Esophagus muscularis mucosa (tissue), 4 donors: ENCODE results near the gene C16orf96. TPM values are rescaled to one million over a fixed set of nuclear protein-coding genes. Genes with fewer than 3 reads are reported as not detected.
A peak's percentile ranks its signal among the peaks of the same experiment; 100 is the strongest.

ENCODE experiments used
- DNase-seq: peaks from one replicate; pipeline ENCODE4 v3.0.0-alpha.2; 2017; ENCODE audit errors: extremely low spot score
- H3K27ac ChIP-seq, 4 donors: fragments of 200-600 bp; sonication (generic); replicated peaks in 1 of 4; 1 replicate in 3 of 4; 2 replicates in 1 of 4; pipeline ENCODE4 v1.5.1; 2016 to 2019; ENCODE audit warnings: mild to moderate bottlenecking in 1 of 4
- H3K27me3 ChIP-seq, 4 donors: fragments of 200-600 bp; sonication (generic); one replicate each; pipeline versions ENCODE4 v1.5.1 to v1.6.0; 2016 to 2019
- H3K36me3 ChIP-seq, 4 donors: fragments of 200-600 bp; sonication (generic); one replicate each; pipeline ENCODE4 v1.5.1; 2016 to 2019
- H3K4me1 ChIP-seq, 4 donors: fragments of 200-600 bp; sonication (generic); one replicate each; pipeline ENCODE4 v1.5.1; 2016 to 2019
- H3K4me3 ChIP-seq, 4 donors: fragments of 200-600 bp; sonication (generic); 1 replicate in 2 of 4; 2 replicates in 2 of 4; pipeline ENCODE4 v1.5.1; 2016 to 2019; ENCODE audit warnings: mild to moderate bottlenecking in 4 of 4, moderate library complexity in 1 of 4
- H3K9me3 ChIP-seq, 4 donors: fragments of 200-600 bp; sonication (generic); 1 replicate in 3 of 4; 2 replicates in 1 of 4; pipeline ENCODE4 v1.5.1; 2016 to 2019
- EP300 ChIP-seq: sonication (generic); formaldehyde crosslinking; IDR thresholded peaks from one replicate; pipeline ENCODE4 v1.6.1; 2017; ENCODE audit warnings: antibody characterized with exemption
- POLR2A ChIP-seq: fragments of 450-650 bp; IDR thresholded peaks from one replicate; pipeline ENCODE4 v1.6.1; 2017; ENCODE audit warnings: antibody characterized with exemption, moderate library complexity, mild to moderate bottlenecking, low read depth
- POLR2AphosphoS5 ChIP-seq, 2 donors: sonication (generic); formaldehyde crosslinking; IDR thresholded peaks; one replicate each; pipeline ENCODE4 v1.6.1; 2017; ENCODE audit warnings: antibody characterized with exemption in 2 of 2
- WGBS: methylation state at CpG from one replicate; pipeline ENCODE4 v1.1.5; 2018; 5-methylcytosine and 5-hydroxymethylcytosine counted together
- intact Hi-C: fragments of 100-400 bp; cut with DNase I; formaldehyde crosslinking; loops from one replicate; pipeline ENCODE4 v1.15.1; 2023
- total RNA-seq, 4 donors: library from RNA; depleted of rRNA; stranded (reverse); fragments of >200 nt; gene quantifications; one replicate each; pipeline versions ENCODE4 v1.1.0 to v1.2.1, GENCODE V29; 2016
- TF ChIP-seq, protein P1 (sequence below), 3 experiments: fragments of 200-600 bp in 2 of 3; fragments of 450-650 bp in 1 of 3; sonication (generic) in 2 of 3; IDR thresholded peaks; one replicate each; pipeline ENCODE4 v1.5.1; 2017 to 2019; ENCODE audit warnings: antibody characterized with exemption in 3 of 3, mild to moderate bottlenecking in 2 of 3, moderate library complexity in 1 of 3

Gene C16orf96
- total RNA-seq, 4 donors from 2014 or later, result not detected

DNA sequence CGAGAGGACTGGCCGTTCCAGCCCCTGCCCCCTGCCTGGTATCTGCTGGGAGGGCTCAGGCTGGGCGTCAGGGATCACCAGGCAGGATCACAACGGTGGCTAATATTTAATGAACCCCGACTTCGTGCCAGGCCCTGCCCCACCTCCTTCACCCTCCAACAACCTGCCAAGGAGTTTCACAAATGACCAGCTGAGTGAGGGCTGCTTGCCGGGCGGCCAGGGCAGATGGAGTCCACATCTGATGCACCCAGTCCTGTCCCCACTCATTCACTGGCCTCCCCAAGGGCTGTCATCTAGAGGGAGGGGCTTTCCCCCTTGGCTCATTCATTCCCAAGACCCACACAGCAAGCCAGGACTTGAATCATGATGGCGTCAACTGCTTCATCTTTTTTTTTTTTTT is 41.0 kb downstream of the C16orf96 start:
- no peak overlapping the region for H3K27ac ChIP-seq
- DNase-seq, result no peak
- no peak for TF ChIP-seq POLR2AphosphoS5 (IDR thresholded peaks at IDR 0.05)
- TF ChIP-seq EP300, result no peak
- TF ChIP-seq, protein P1, sequence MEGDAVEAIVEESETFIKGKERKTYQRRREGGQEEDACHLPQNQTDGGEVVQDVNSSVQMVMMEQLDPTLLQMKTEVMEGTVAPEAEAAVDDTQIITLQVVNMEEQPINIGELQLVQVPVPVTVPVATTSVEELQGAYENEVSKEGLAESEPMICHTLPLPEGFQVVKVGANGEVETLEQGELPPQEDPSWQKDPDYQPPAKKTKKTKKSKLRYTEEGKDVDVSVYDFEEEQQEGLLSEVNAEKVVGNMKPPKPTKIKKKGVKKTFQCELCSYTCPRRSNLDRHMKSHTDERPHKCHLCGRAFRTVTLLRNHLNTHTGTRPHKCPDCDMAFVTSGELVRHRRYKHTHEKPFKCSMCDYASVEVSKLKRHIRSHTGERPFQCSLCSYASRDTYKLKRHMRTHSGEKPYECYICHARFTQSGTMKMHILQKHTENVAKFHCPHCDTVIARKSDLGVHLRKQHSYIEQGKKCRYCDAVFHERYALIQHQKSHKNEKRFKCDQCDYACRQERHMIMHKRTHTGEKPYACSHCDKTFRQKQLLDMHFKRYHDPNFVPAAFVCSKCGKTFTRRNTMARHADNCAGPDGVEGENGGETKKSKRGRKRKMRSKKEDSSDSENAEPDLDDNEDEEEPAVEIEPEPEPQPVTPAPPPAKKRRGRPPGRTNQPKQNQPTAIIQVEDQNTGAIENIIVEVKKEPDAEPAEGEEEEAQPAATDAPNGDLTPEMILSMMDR (IDR thresholded peaks at IDR 0.05), result no peak
- TF ChIP-seq POLR2A, result no peak
- H3K4me1 ChIP-seq, result peaks cover 7 to 17% (median 15%) of the 10 kb centered on the region in 4 donors
- H3K36me3 ChIP-seq, result no peaks in the 10 kb centered on the region
- intact Hi-C loops, result no loop called here
- no peak overlapping the region for H3K4me3 ChIP-seq
- H3K9me3 ChIP-seq, result no peaks in the 10 kb centered on the region
- WGBS, result 71% methylated on average over 6 of the region's 9 CpGs
- peaks cover 0 to under 1% (median 0%) of the 10 kb centered on the region in 4 donors for H3K27me3 ChIP-seq

DNA sequence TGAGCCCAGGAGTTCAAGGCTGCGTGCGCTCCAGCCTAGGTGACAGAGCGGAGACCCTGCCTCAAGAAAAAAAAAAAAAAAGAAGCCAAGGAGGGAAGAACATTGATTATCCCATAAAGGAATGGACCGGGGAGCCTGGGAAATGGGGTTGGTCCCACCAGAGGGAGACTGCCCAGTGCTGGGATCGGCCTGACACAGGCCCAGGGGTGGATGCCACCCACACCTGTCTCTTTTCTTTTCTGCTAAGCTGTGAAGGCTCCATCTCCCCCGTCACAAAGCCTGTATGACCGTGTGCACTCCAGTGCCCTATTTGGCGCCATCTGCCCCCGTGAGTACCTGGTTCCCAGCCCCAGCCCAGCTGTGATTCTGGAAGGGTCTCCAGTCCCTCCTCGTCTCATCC is 42.9 kb downstream of the C16orf96 start:
- no peak for DNase-seq
- Histone ChIP-seq H3K9me3 (no peaks in the 10 kb centered on the region), H3K4me3 (no peak overlapping the region), H3K4me1 (peaks cover 7 to 32% (median 21%) of the 10 kb centered on the region in 4 donors), H3K27ac (no peak overlapping the region), H3K27me3 (peaks cover 0 to 5% (median 0%) of the 10 kb centered on the region in 4 donors), H3K36me3 (no peaks in the 10 kb centered on the region)
- TF ChIP-seq POLR2A (no peak), POLR2AphosphoS5 (IDR thresholded peaks at IDR 0.05) (no peak), EP300 (no peak)
- TF ChIP-seq, protein P1 (IDR thresholded peaks at IDR 0.05), result no peak
- WGBS, result 88% methylated on average over 10 of the region's 10 CpGs
- intact Hi-C loops, result no loop called here

DNA sequence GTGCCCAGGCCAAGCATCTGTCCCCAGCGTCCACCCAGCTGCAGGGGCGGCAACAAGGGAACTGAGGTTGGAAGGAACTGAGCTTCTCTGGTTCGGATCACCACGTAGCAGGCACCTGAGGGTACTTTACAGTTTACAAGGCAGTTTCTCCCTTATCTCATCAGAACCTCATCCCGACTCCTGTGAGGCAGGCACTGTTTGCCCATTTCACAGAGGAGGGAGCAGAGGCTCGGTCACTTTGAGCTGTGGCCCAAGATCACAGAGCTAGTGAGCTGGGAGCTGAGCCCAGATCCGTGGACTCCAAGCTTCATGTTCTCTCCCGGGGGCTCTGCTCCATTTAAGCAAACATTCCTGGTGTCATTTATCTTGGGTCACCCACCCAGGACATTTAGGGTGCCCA is 43.4 kb downstream of the C16orf96 start:
- intact Hi-C loops, result no loop called here
- H3K4me3 ChIP-seq, result no peak overlapping the region
- peaks cover 0 to 5% (median 0%) of the 10 kb centered on the region in 4 donors for H3K27me3 ChIP-seq
- no peak overlapping the region for H3K27ac ChIP-seq
- no peak for TF ChIP-seq POLR2AphosphoS5 (IDR thresholded peaks at IDR 0.05)
- TF ChIP-seq, protein P1 (IDR thresholded peaks at IDR 0.05), result no peak
- no peak for TF ChIP-seq POLR2A
- no peak for TF ChIP-seq EP300
- WGBS, result 79% methylated on average over 8 of the region's 8 CpGs
- peaks cover 7 to 37% (median 21%) of the 10 kb centered on the region in 4 donors for H3K4me1 ChIP-seq
- no peaks in the 10 kb centered on the region for H3K9me3 ChIP-seq
- H3K36me3 ChIP-seq, result no peaks in the 10 kb centered on the region
- DNase-seq, result no peak

DNA sequence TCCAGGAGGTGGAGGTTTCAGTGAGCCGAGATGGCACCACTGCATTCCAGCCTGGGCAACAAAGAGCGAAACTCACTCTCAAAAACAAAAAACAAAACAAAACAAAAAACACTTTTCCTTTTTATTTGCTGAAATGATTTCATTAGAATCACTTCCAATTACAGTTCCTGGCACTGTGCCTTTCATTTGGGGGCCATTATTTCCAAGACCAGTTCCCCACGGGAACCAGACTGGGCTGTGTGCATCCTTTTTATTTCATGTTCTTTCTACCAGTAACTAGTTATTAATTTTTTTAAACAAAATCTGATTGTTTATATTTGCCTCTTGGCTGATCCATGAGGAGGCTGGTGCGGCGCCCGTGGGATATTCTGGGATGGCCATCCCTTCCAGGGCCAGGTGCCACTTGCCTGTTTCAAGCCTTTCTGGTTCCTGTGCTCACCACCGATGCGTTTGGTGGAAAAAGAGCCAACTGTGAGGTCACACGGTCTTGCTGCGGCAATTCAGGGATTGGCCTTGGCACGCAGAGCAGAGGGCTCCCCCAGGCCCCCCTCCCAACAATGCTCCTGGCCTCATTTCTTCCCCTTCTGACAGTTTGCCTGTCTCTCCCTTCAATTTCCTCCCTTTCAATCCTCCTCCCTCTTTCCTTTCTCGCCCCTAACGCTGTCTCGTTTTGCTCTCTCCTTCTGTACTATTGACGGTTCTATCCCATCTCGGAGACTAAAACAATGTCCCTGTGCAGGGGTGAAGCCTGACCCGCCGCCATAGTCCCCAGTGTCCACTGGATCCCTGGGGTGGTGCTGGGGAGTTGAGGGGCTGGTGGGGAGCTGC is 45.1 kb downstream of the C16orf96 start:
- Histone ChIP-seq H3K36me3 (no peaks in the 10 kb centered on the region), H3K27ac (peak overlapping the region in 1 of 4 donors; percentile 33), H3K4me1 (peaks cover 7 to 39% (median 21%) of the 10 kb centered on the region in 4 donors), H3K4me3 (peak overlapping the region in 3 of 4 donors; percentile 0 to 32 (median 22)), H3K9me3 (no peaks in the 10 kb centered on the region), H3K27me3 (peaks cover 0 to 5% (median 0%) of the 10 kb centered on the region in 4 donors)
- 21% methylated on average over 18 of the region's 18 CpGs for WGBS
- intact Hi-C loops, result no loop called here
- no peak for DNase-seq
- TF ChIP-seq, protein P1 (IDR thresholded peaks at IDR 0.05), result no peak
- TF ChIP-seq POLR2AphosphoS5 (IDR thresholded peaks at IDR 0.05) (no peak), EP300 (no peak), POLR2A (no peak)
